SK-N-MC (cell line): ENCODE measurements around the gene ACTA2.

Source experiments
- FOXP2 ChIP-seq: optimal IDR thresholded peaks from 2 replicates; pipeline ENCODE3; 2011; ENCODE audit warnings: mild to moderate bottlenecking, moderate library complexity; ENCODE audit not compliant: insufficient read depth; ENCODE audit errors: extremely low read length, control extremely low read depth
- POLR2AphosphoS5 ChIP-seq: IDR thresholded peaks from 2 replicates; pipeline ENCODE4 v1.6.1; 2012; ENCODE audit warnings: mild to moderate bottlenecking, low read depth, low read length, borderline replicate concordance

DNA sequence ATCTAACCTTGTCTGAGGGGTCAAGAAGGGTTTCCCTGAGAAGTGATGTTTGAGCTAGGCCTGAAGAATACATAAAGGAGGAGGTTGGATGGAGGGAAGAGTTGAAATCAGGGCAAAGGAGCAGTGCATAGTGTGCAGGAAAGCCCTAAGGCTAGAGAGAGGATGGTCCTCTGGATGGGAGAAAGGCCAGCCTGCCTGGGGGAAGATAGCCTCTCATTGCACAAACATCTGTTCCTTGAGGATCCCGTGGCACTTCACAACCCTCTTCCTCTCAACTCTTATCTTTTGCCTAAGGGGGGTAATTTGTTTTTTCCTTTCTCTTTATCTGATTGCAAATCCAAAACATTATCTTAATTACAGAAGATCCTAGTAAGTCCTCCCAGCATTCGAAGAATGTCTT, 36.8 kb downstream of the ACTA2 start:
- TF ChIP-seq POLR2AphosphoS5: no peak
- no peak for TF ChIP-seq FOXP2
